ENCODE measurements around the gene ZCCHC3. TPM values are rescaled to one million over a fixed set of nuclear protein-coding genes. Genes with fewer than 3 reads are reported as not detected.
A peak's percentile ranks its signal among the peaks of the same experiment; 100 is the strongest.

Gene ZCCHC3
- total RNA-seq, 2 experiments from 2014 or later, result 19.3 to 19.5 TPM

DNA sequence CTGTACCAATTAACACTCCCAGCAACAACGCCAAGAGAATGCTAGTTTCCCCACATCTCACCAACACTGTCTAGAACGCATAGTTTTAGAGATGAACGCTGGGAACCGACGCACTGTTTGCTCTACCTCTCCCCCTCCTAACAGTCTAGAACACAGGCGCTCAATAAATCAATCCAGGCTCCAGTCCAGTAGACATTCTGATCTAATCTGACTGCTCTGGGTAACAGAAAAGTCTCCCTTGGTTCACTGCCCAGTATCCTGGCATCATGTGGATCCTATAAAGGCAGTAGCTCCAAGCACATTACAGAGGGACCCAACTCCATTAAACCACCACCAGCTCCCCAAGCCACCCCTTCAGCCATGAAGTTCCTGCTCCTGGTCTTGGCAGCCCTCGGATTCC lies 40.0 kb upstream of the ZCCHC3 start, which contains the start of gene DEFB132:
DEFB132 (plus strand) TSS at position 306 of the 400 bp plus-strand sequence; CDS start at position 361, 55 bp downstream.
- H3K9me3 Mint-ChIP-seq, result no peaks in the 10 kb centered on the region
- H3K36me3 Mint-ChIP-seq (ENCODE audit: low read depth), result no peaks in the 10 kb centered on the region
- Histone ChIP-seq H3K27me3 (ENCODE audit: control insufficient read depth in 1 of 2, insufficient read depth in 2 of 2, low read length in 2 of 2) (peaks cover 0 to 2% of the 10 kb centered on the region in 2 experiments), H3K9me3 (ENCODE audit: control insufficient read depth in 1 of 2, insufficient read depth in 1 of 2, low read length in 2 of 2) (no peaks in the 10 kb centered on the region), H3K4me1 (ENCODE audit: insufficient read depth, low read length) (no peaks in the 10 kb centered on the region), H3K27ac (ENCODE audit: low read depth in 1 of 2, low read length in 2 of 2) (no peak within 1 kb of the TSS), H3K4me3 (ENCODE audit: low read length) (no peak within 1 kb of the TSS), H3K36me3 (ENCODE audit: insufficient read depth, low read length) (no peaks in the 10 kb centered on the region)
- TF ChIP-seq, protein P1, sequence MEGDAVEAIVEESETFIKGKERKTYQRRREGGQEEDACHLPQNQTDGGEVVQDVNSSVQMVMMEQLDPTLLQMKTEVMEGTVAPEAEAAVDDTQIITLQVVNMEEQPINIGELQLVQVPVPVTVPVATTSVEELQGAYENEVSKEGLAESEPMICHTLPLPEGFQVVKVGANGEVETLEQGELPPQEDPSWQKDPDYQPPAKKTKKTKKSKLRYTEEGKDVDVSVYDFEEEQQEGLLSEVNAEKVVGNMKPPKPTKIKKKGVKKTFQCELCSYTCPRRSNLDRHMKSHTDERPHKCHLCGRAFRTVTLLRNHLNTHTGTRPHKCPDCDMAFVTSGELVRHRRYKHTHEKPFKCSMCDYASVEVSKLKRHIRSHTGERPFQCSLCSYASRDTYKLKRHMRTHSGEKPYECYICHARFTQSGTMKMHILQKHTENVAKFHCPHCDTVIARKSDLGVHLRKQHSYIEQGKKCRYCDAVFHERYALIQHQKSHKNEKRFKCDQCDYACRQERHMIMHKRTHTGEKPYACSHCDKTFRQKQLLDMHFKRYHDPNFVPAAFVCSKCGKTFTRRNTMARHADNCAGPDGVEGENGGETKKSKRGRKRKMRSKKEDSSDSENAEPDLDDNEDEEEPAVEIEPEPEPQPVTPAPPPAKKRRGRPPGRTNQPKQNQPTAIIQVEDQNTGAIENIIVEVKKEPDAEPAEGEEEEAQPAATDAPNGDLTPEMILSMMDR (IDR thresholded peaks at IDR 0.05), result no peak
- intact Hi-C loops (cut with DNase I, micrococcal nuclease), result no loop called here
- no peaks in the 10 kb centered on the region for H3K27me3 Mint-ChIP-seq
- H3K4me1 Mint-ChIP-seq (ENCODE audit: low read depth), result peaks cover 9% of the 10 kb centered on the region
- ChIA-PET POLR2A (interaction anchor here (0.7 kb wide), 1 partner anchor 9 kb away, joined by 3 read pairs; no protein-coding TSS in a partner anchor), CTCF (interaction anchor here (1.4 kb wide), 1 partner anchor 73 kb away, joined by 4 read pairs; no protein-coding TSS in a partner anchor)
- H3K27ac Mint-ChIP-seq, result no peak within 1 kb of the TSS
- no peak within 1 kb of the TSS for H3K4me3 Mint-ChIP-seq
- DNase-seq, result no peak
- ATAC-seq (ENCODE audit: poor library complexity), result no peak

DNA sequence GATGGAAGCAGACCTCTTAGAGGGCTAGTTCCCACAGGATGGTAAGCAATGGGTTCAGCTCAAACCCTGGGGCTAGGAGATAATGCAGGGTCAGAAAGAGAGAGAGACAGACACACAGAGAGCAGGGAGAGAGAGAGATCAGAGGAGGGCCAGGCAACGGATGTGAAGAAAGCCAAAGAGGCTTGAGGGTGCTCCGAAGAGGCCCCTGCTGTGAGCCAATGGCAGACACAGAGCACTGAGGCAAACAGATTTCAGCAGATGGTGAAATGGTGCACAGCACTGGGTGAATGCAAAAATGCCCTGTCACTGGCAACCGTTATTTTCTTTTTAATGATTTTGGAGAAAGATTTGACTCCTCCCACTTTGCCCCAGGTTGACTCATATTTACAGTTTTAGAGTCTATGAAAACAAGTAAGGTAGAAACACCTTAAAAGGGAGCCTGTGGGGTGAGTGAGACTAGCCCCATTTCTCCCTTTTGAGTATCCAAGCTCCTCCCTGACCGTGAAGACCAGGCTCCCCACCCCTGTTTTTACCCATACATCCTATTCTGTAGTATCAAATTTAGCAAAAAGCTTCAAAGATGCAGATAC lies 39.0 kb upstream of the ZCCHC3 start:
- TF ChIP-seq, protein P1 (IDR thresholded peaks at IDR 0.05), result no peak
- Histone ChIP-seq H3K36me3 (ENCODE audit: insufficient read depth, low read length) (no peaks in the 10 kb centered on the region), H3K27ac (ENCODE audit: low read depth in 1 of 2, low read length in 2 of 2) (no peak overlapping the region), H3K4me3 (ENCODE audit: low read length) (no peak overlapping the region), H3K27me3 (ENCODE audit: control insufficient read depth in 1 of 2, insufficient read depth in 2 of 2, low read length in 2 of 2) (peaks cover 0 to 2% of the 10 kb centered on the region in 2 experiments), H3K4me1 (ENCODE audit: insufficient read depth, low read length) (no peaks in the 10 kb centered on the region), H3K9me3 (ENCODE audit: control insufficient read depth in 1 of 2, insufficient read depth in 1 of 2, low read length in 2 of 2) (no peaks in the 10 kb centered on the region)
- no peak for DNase-seq
- Mint-ChIP-seq H3K9me3 (no peaks in the 10 kb centered on the region), H3K4me1 (ENCODE audit: low read depth) (peaks cover 7% of the 10 kb centered on the region), H3K27ac (no peak overlapping the region), H3K27me3 (no peaks in the 10 kb centered on the region), H3K36me3 (ENCODE audit: low read depth) (no peaks in the 10 kb centered on the region), H3K4me3 (no peak overlapping the region)
- ChIA-PET CTCF (interaction anchor here (1.2 kb wide), 1 partner anchor 72 kb away, joined by 5 read pairs; no protein-coding TSS in a partner anchor), POLR2A (interaction anchor here (0.7 kb wide), 1 partner anchor 8 kb away, joined by 3 read pairs; no protein-coding TSS in a partner anchor)
- peak; percentile 24 for ATAC-seq (ENCODE audit: poor library complexity)
- intact Hi-C loops (cut with DNase I, micrococcal nuclease), result no loop called here

DNA sequence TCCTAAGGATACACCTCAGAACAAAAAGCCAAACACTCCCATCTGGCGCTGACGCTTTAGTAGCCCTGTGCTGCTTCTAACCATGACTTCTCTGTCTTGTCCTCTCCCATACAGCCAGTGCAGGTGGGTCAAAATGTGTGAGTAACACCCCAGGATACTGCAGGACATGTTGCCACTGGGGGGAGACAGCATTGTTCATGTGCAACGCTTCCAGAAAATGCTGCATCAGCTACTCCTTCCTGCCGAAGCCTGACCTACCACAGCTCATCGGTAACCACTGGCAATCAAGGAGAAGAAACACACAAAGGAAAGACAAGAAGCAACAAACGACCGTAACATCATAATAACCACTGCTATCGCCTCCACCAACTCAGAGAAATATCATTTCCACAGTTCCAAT lies 38.4 kb upstream of the ZCCHC3 start:
- ATAC-seq (ENCODE audit: poor library complexity) (no peak), DNase-seq (peak in 5 of 14 experiments; percentile 6 to 38 (median 28))
- no peaks in the 10 kb centered on the region for H3K9me3 ChIP-seq (ENCODE audit: control insufficient read depth in 1 of 2, insufficient read depth in 1 of 2, low read length in 2 of 2)
- TF ChIP-seq, protein P1 (IDR thresholded peaks at IDR 0.05), result no peak
- H3K27ac ChIP-seq (ENCODE audit: low read depth in 1 of 2, low read length in 2 of 2), result no peak overlapping the region
- ChIA-PET POLR2A (no interaction called here), CTCF (interaction anchor here (0.6 to 1.2 kb wide), 2 partner anchors 70 to 71 kb away, joined by 3 to 5 read pairs; no protein-coding TSS in a partner anchor)
- Mint-ChIP-seq H3K9me3 (no peaks in the 10 kb centered on the region), H3K36me3 (ENCODE audit: low read depth) (no peaks in the 10 kb centered on the region), H3K4me3 (no peak overlapping the region), H3K4me1 (ENCODE audit: low read depth) (peaks cover 7% of the 10 kb centered on the region), H3K27me3 (no peaks in the 10 kb centered on the region), H3K27ac (no peak overlapping the region)
- intact Hi-C loops (cut with DNase I, micrococcal nuclease), result no loop called here
- H3K4me3 ChIP-seq (ENCODE audit: low read length), result no peak overlapping the region
- H3K27me3 ChIP-seq (ENCODE audit: control insufficient read depth in 1 of 2, insufficient read depth in 2 of 2, low read length in 2 of 2), result peaks cover 0 to 2% of the 10 kb centered on the region in 2 experiments
- H3K4me1 ChIP-seq (ENCODE audit: insufficient read depth, low read length), result no peaks in the 10 kb centered on the region
- no peaks in the 10 kb centered on the region for H3K36me3 ChIP-seq (ENCODE audit: insufficient read depth, low read length)
